GM12864 (cell line): ENCODE measurements around the gene C17orf100.

ENCODE experiments used
- DNase-seq: peaks from one replicate; pipeline ENCODE4 v3.0.0-alpha.2; 2011; ENCODE audit warnings: low read depth
- H3K4me3 ChIP-seq: 2 replicates; pipeline ENCODE4 v1.5.1; 2011; ENCODE audit warnings: mild to moderate bottlenecking, low read depth, low read length, control low read depth
- CTCF ChIP-seq: IDR thresholded peaks from 2 replicates; pipeline ENCODE4 v1.5.1; 2011; ENCODE audit warnings: low read depth, mild to moderate bottlenecking, moderate library complexity, low read length, control low read depth, inconsistent platforms; ENCODE audit errors: missing control alignments

Gene C17orf100

GRCh38 chr17:6640536-6641246 is 10.9 kb upstream of the C17orf100 start, which contains the start of the genes KIAA0753 and TXNDC17:
TSS of gene KIAA0753 (minus strand) at chr17:6640711. CDS start at chr17:6635103, 5,608 bp downstream.
TSS of gene TXNDC17 (plus strand) at chr17:6641060. CDS start at chr17:6641083, 23 bp downstream.
- peak within 1 kb of the TSS; percentile 66 for H3K4me3 ChIP-seq
- no peak for TF ChIP-seq CTCF
- DNase-seq: peak; percentile 82

- DNase-seq: no peak
- TF ChIP-seq CTCF: no peak
These were observed 10.2 kb upstream of the C17orf100 start for GRCh38 chr17:6641247-6641863.

GRCh38 chr17:6642592-6642991 is 9.0 kb upstream of the C17orf100 start:
- H3K4me3 ChIP-seq: no peak overlapping the region; the same call in 1 of the 2 replicates
- TF ChIP-seq CTCF: no peak
- DNase-seq: no peak

More at GRCh38 chr17:6641247-6641863, 10.2 kb upstream of the C17orf100 start:
- peak overlapping the region; percentile 66 for H3K4me3 ChIP-seq

- TF ChIP-seq CTCF: no peak
- DNase-seq: no peak
- no peak overlapping the region for H3K4me3 ChIP-seq
These were observed 8.0 kb upstream of the C17orf100 start for GRCh38 chr17:6643451-6644125.

GRCh38 chr17:6648181-6648580 is 3.4 kb upstream of the C17orf100 start:
- H3K4me3 ChIP-seq: no peak overlapping the region
- no peak for DNase-seq
- TF ChIP-seq CTCF: peak; percentile 45

GRCh38 chr17:6651919-6652452 is 424 bp downstream of the C17orf100 start:
- H3K4me3 ChIP-seq: peak overlapping the region; percentile 87
- TF ChIP-seq CTCF: no peak
- DNase-seq: no peak
